ENCODE results near the gene CNOT6.

The CNOT6 gene

DNA sequence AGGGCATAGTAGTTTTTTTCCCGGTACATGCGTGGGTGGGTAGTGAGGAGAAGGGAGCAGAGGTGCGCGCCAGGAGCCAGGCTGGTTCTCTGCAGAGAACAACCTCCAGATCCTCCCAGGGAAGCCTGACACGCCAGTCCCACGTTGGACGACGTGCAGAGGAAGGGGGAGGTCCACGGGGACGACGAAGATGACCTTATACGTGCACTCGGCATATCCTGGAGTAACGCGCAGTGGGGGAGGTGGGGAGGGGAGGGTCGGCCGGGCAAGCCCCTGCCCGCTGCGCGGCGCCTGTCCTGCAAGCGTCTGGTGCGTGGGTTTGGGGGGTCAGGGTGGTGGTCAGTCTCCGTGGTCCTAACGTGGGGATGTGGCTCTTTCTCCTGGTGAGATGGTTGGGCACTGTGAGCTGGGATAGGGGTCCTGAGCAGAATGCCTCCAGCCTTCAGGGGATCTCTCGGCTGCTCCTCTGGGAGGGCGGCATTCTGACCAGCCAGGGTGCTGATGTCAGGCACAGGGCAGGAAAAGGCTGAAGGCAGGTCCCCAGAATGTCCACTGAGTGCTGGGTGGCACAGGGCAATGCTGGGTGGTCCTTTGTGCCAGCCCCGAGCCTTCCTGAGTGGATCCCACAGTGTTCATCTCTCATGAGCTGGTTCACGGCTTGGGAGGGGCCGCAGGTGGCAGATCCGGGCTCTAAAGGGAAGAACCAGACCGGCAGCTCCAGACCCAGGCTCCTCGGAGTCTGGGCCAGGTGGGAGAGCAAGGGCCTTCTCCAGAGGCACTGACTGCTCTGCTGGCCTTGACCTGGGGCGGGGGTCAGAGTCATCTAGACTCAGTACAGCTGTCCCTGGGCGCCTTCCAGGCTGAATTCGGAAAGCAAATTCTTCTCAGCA lies 107.7 kb downstream of the CNOT6 start:
- no peak overlapping the region for H3K27ac ChIP-seq (ENCODE audit: low read depth, low read length)
- no peaks in the 10 kb centered on the region for H3K27me3 ChIP-seq (ENCODE audit: control insufficient read depth, insufficient read depth, low read length)
- H3K36me3 ChIP-seq (ENCODE audit: control insufficient read depth, insufficient read depth, low read length), result no peaks in the 10 kb centered on the region
- H3K9ac ChIP-seq (ENCODE audit: low read length), result no peak overlapping the region
- no peak overlapping the region for H3K4me3 ChIP-seq (ENCODE audit: low read length)
- H3K4me1 ChIP-seq (ENCODE audit: control insufficient read depth, insufficient read depth, low read length), result no peaks in the 10 kb centered on the region

DNA sequence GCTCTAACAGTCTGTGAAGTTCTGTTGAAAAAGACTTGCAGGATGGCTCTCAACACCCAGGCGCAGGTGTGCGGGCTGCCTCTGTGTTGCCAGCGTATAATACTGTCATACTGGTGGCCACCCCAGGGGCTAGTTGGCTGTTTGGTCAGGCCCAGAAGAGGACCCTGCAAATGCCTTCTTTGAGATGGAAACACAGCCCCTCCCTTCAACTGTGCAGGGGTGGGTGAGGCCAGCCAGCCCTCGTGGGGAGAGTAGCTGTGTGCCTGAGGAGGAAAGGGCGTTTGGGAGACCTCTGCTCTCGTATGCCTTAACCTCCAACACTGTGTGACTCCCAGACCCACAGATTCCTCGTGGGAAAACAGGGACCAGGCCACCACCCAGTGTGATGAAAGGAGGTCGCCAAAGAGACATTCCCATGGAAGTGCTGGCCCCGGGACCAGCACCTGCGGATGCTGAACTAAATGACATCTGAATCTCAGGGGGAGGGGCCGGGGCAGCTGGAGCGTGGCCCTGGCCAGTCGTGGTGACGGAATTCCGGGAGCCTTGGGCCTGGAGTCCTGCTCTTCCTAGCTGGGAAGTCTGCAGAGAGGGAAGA lies 108.4 kb downstream of the CNOT6 start:
- no peak overlapping the region for H3K4me3 ChIP-seq (ENCODE audit: low read length)
- no peaks in the 10 kb centered on the region for H3K4me1 ChIP-seq (ENCODE audit: control insufficient read depth, insufficient read depth, low read length)
- H3K27me3 ChIP-seq (ENCODE audit: control insufficient read depth, insufficient read depth, low read length), result no peaks in the 10 kb centered on the region
- no peak overlapping the region for H3K27ac ChIP-seq (ENCODE audit: low read depth, low read length)
- H3K9ac ChIP-seq (ENCODE audit: low read length), result no peak overlapping the region
- H3K36me3 ChIP-seq (ENCODE audit: control insufficient read depth, insufficient read depth, low read length), result no peaks in the 10 kb centered on the region

DNA sequence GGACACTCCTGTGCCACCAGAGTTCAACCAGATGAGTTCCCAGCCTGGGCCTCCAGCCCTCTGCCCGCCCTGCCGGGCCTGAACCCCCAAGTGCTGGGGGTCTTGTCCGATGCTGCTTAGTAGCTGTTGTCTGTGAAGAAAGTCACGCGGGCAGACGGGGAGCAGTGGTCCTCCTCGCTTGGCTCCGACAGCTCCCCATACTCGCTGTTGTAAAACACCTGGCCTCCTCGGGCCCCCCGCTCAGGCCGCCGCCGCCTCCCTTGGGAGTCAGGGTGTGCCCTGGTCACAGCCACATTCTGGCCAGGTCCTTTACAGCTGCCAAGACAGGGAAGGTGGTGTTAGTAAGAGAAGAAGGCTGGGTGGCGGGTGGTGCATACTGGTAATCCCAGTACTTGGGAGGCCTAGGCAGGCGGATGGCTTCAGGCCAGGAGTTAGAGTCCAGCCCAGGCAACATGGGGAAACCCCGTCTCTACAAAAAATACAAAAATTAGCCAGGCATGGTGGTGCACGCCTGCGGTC lies 109.0 kb downstream of the CNOT6 start:
- H3K4me1 ChIP-seq (ENCODE audit: control insufficient read depth, insufficient read depth, low read length), result no peaks in the 10 kb centered on the region
- no peaks in the 10 kb centered on the region for H3K36me3 ChIP-seq (ENCODE audit: control insufficient read depth, insufficient read depth, low read length)
- H3K27me3 ChIP-seq (ENCODE audit: control insufficient read depth, insufficient read depth, low read length), result no peaks in the 10 kb centered on the region
- H3K9ac ChIP-seq (ENCODE audit: low read length), result no peak overlapping the region
- H3K27ac ChIP-seq (ENCODE audit: low read depth, low read length), result no peak overlapping the region
- H3K4me3 ChIP-seq (ENCODE audit: low read length), result no peak overlapping the region

DNA sequence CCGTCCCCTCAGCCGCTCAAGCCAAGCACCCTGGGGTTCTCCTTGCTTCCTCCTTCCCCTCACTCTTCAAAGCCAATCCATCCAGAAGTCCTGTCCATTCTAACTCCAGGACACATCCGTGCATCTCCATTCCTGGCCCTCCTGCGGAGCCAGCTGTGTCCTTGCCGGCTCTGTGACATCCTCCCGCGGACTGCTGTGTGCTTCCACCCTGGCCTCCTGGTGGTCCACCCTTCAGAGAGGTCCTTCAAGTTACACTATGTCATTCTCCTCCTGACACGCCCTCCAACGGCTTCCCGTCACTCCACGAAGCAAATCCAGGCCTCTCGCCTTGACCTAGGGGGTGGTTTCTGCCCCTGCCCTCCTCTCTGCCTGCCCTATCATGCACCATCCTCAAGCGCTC lies 110.1 kb downstream of the CNOT6 start:
- H3K27me3 ChIP-seq (ENCODE audit: control insufficient read depth, insufficient read depth, low read length), result no peaks in the 10 kb centered on the region
- no peaks in the 10 kb centered on the region for H3K36me3 ChIP-seq (ENCODE audit: control insufficient read depth, insufficient read depth, low read length)
- no peak overlapping the region for H3K9ac ChIP-seq (ENCODE audit: low read length)
- H3K27ac ChIP-seq (ENCODE audit: low read depth, low read length), result no peak overlapping the region
- H3K4me1 ChIP-seq (ENCODE audit: control insufficient read depth, insufficient read depth, low read length), result no peaks in the 10 kb centered on the region
- H3K4me3 ChIP-seq (ENCODE audit: low read length), result no peak overlapping the region

DNA sequence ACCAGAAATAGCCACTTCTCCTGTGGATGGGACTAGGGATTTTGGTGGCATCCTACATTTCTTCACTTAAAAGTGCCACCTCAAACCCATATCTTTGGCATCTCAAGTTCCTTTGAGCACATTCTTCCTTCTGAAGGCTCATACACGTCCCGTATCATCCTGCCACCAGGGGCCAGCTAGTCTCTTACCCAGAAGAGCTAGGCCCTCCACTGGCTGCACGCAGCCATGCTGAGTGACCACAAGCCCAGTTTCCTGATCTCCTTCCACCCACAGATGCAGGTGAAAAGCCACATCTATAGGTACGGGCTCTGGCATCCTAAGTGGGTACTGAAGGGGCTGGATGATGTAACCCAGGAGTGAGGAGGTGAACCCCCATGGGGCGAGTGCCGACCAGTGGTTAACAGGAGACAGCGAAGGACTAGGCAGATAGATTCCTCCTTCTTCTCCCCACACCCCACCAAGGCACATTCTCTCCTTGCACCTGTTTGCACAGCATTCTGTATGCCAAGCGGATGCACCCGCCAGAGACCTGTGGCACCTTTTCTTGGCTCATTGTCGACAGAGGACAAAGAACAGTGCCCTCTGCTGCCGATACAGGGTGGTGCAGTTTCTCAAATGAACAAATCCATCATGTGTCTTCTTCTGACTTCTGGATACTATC lies 111.5 kb downstream of the CNOT6 start:
- H3K9ac ChIP-seq (ENCODE audit: low read length), result no peak overlapping the region
- H3K4me3 ChIP-seq (ENCODE audit: low read length), result no peak overlapping the region
- no peaks in the 10 kb centered on the region for H3K36me3 ChIP-seq (ENCODE audit: control insufficient read depth, insufficient read depth, low read length)

DNA sequence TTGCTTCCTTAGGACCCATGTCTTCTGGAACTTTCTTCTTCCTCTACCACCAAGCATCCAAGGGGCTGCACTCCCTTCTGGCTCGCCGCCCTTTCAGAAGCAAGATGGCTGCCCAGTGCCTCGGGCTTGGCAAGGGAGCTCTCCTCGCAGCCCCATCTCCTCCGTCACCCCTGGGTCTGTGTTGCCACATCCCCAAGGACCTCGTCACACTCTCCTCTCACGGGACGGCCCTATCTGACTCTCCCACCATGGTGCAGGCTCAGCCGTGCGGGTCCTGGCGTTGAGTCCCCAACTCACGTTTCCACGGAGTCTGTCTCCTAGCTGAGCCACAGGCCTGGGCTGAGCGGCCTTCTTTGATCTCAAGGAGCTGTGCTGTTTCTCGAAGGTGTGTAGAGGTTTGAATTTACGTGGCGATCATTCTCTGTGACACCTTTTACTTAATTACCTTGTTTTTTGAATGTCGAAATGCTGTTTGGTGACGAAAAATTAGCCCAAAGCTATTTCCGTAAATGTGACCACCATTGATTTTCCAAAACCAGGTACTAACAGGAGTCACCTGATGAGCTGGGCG lies 112.1 kb downstream of the CNOT6 start:
- H3K27me3 ChIP-seq (ENCODE audit: control insufficient read depth, insufficient read depth, low read length), result no peaks in the 10 kb centered on the region
- no peak overlapping the region for H3K27ac ChIP-seq (ENCODE audit: low read depth, low read length)
- H3K4me3 ChIP-seq (ENCODE audit: low read length), result no peak overlapping the region
- no peaks in the 10 kb centered on the region for H3K36me3 ChIP-seq (ENCODE audit: control insufficient read depth, insufficient read depth, low read length)
- no peak overlapping the region for H3K9ac ChIP-seq (ENCODE audit: low read length)
- no peaks in the 10 kb centered on the region for H3K4me1 ChIP-seq (ENCODE audit: control insufficient read depth, insufficient read depth, low read length)

More for the DNA sequence above, 111.5 kb downstream of the CNOT6 start:
- H3K4me1 ChIP-seq (ENCODE audit: control insufficient read depth, insufficient read depth, low read length), result no peaks in the 10 kb centered on the region
- no peaks in the 10 kb centered on the region for H3K27me3 ChIP-seq (ENCODE audit: control insufficient read depth, insufficient read depth, low read length)
- H3K27ac ChIP-seq (ENCODE audit: low read depth, low read length), result no peak overlapping the region

DNA sequence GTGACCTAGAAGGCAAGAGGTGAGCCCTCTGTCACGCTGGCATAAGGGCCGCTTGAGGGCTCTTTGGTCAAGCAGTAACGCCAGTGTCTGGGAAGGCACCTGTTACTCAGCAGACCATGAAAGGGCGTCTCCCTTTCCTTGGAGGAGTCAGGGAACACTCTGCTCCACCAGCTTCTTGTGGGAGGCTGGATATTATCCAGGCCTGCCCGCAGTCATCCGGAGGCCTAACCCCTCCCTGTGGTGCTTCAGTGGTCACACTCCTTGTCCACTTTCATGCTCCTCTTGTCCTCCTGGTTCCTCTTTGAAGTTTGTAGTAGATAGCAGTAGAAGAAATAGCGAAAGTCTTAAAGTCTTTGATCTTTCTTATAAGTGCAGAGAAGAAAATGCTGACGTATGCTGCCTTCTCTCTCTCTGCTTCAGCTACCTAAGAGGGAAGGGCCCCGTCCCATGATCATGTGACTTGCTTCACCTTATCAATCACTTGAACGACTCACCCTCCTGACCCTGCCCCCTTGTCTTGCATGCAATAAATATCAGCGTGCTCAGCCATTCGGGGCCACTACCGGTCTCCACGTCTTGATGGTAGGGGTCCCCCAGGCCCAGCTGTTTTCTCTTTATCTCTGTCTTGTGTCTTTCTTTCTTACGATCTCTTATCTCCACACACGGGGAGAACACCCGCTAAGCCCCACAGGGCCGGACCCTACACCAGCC lies 113.8 kb downstream of the CNOT6 start:
- Histone ChIP-seq H3K4me1 (ENCODE audit: control insufficient read depth, insufficient read depth, low read length) (no peaks in the 10 kb centered on the region), H3K27ac (ENCODE audit: low read depth, low read length) (no peak overlapping the region), H3K27me3 (ENCODE audit: control insufficient read depth, insufficient read depth, low read length) (no peaks in the 10 kb centered on the region), H3K4me3 (ENCODE audit: low read length) (no peak overlapping the region), H3K36me3 (ENCODE audit: control insufficient read depth, insufficient read depth, low read length) (no peaks in the 10 kb centered on the region), H3K9ac (ENCODE audit: low read length) (no peak overlapping the region)

DNA sequence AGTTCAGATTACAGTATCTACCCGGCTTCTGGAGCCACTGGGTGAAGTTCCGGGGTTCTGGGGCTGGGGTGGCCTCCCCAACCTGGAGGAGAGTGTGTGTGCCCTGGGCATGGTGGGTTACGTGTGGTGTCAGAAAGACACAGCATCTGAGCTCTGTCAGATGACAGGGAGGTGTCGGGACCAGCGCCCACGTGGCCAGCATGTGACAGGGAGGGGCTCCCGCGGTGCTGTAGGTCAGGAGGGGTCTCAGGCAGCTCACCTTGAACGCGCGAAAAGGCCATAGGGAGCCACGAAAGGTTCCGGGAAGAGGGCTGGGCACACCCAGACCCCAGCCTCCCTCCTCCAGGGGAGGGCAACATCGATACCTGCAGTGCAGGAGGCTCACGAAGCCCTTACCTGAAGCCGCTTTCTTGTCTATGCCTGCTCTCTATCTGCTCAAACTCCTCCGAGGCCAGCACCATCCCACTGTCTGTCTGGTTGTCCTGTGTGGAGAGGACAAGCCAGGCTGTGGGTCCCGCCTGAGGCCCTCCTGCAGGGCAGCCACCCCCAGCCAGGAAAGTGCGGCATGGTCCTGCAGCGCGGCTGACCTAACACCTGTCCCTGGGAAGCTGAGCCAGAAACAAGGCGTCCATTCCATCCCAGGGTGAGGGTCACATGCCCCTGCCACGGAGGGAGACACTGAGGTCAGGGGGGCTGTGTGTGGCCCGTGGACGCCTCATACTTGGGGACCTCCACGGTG lies 114.6 kb downstream of the CNOT6 start:
- Histone ChIP-seq H3K36me3 (ENCODE audit: control insufficient read depth, insufficient read depth, low read length) (no peaks in the 10 kb centered on the region), H3K4me1 (ENCODE audit: control insufficient read depth, insufficient read depth, low read length) (no peaks in the 10 kb centered on the region), H3K9ac (ENCODE audit: low read length) (no peak overlapping the region), H3K4me3 (ENCODE audit: low read length) (no peak overlapping the region), H3K27ac (ENCODE audit: low read depth, low read length) (no peak overlapping the region), H3K27me3 (ENCODE audit: control insufficient read depth, insufficient read depth, low read length) (no peaks in the 10 kb centered on the region)

DNA sequence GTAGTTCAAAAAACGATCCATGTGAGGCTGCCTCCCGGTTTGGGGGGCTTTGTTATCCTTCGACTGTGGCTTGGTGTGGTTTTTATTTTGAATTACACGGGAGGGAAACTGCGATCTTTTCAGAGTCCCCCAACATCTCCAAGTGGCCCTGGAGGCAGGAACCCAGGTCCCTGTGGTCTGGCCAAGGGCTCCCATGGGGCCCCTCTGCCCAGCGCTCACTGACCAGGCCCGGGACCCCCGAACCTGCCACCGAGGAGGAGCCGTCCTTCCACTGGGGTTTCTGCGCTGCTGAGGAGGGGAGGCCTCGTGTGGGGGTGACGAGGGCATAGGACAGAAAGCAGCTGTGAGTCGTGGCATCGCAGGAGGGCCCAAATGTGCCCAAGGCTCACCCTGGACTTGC lies 115.2 kb downstream of the CNOT6 start:
- no peak overlapping the region for H3K9ac ChIP-seq (ENCODE audit: low read length)
- H3K4me1 ChIP-seq (ENCODE audit: control insufficient read depth, insufficient read depth, low read length), result no peaks in the 10 kb centered on the region
- H3K27ac ChIP-seq (ENCODE audit: low read depth, low read length), result no peak overlapping the region
- H3K4me3 ChIP-seq (ENCODE audit: low read length), result no peak overlapping the region
- no peaks in the 10 kb centered on the region for H3K27me3 ChIP-seq (ENCODE audit: control insufficient read depth, insufficient read depth, low read length)
- H3K36me3 ChIP-seq (ENCODE audit: control insufficient read depth, insufficient read depth, low read length), result no peaks in the 10 kb centered on the region

DNA sequence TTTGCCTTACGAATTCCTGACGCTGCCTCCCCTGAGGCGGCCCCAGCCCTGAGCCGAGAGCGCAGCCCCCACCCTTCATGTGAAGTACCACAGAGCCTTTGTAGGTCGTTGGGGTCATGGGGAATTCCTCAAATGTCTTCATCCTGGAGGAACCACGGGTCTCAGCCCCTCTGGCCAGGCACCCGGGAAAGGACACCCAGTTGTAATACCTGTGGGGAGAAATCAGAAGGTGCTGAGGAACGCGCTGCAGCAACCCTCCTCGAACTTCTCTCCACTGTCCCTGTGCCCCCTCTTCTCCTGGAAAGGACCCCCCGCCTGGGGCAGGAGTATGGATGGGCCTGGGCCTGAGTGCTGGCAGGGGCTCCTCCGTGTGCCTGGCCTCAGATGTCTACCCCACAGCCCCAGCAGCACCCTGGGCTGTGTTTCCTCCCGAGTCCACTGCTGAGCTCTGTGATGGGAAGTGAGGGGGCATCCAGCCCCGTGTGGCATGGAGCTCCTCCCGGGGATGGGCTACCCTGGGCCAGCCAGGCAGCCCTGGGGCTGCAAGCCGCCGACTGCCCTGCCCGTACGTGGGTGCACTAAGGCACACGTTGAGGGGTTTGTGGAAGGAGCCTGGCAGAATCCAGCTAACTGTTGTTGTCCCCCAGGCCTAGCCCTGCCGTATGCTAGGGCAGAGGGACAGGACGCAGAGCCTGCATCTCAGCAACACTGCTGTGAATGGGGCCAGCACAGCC lies 115.8 kb downstream of the CNOT6 start:
- H3K4me1 ChIP-seq (ENCODE audit: control insufficient read depth, insufficient read depth, low read length), result no peaks in the 10 kb centered on the region
- no peak overlapping the region for H3K4me3 ChIP-seq (ENCODE audit: low read length)
- H3K27ac ChIP-seq (ENCODE audit: low read depth, low read length), result no peak overlapping the region
- no peaks in the 10 kb centered on the region for H3K27me3 ChIP-seq (ENCODE audit: control insufficient read depth, insufficient read depth, low read length)
- H3K9ac ChIP-seq (ENCODE audit: low read length), result no peak overlapping the region
- no peaks in the 10 kb centered on the region for H3K36me3 ChIP-seq (ENCODE audit: control insufficient read depth, insufficient read depth, low read length)
